ENCODE measurements around the gene SHISA8.

Gene SHISA8

GRCh38 chr22:41933411-41934177 lies 18.7 kb upstream of the SHISA8 start:
- DNase-seq, result no peak

DNA sequence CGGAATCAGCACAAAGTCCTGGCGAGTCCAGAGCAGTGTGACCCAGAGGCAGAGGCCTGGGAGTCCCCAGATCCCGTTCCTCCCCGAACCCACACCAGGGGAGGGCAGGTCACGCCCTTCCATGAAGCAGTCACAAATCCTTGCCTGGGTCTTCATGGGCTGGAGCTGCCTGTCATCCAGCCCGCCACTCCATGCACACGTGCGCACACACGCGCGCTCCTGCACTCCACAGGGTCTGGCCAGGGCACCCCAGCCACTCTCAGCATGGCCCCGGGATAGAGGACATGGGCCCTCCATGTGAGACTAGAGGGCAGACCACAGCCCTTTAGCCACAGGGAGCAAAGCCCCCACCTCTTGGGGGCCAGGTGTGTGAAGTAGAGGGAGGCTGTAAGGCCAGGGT lies 17.5 kb upstream of the SHISA8 start:
- no peak for DNase-seq

DNA sequence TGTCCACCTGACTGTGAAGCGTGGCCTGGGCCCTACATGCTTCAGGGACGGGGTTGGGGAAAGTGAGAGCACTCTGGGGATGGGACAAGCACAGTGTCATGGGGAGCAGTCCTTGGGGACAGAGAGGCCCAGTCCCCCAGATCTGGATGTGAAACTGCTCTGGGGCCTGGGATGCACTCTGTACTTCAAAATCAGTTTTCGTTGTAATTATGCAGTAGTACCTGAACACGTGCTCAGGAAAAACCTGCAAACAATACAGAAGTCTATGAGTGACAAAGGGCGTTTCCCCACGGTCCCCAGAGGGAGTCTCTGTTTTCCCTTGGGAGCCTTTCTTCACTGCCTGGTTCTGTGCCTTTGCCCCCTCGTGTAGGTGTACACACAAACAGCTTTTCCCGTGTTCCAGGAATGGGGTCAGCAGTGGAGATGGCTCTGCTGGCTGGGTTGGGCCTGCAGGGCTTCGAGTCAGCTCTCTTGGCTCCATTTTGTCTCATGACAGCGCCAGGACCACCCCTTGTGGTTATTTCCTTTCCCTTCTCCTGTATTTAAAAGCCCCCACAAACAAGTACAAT lies 16.9 kb upstream of the SHISA8 start:
- no peak for DNase-seq

GRCh38 chr22:41929418-41929810 lies 14.5 kb upstream of the SHISA8 start:
- no peak for DNase-seq

DNA sequence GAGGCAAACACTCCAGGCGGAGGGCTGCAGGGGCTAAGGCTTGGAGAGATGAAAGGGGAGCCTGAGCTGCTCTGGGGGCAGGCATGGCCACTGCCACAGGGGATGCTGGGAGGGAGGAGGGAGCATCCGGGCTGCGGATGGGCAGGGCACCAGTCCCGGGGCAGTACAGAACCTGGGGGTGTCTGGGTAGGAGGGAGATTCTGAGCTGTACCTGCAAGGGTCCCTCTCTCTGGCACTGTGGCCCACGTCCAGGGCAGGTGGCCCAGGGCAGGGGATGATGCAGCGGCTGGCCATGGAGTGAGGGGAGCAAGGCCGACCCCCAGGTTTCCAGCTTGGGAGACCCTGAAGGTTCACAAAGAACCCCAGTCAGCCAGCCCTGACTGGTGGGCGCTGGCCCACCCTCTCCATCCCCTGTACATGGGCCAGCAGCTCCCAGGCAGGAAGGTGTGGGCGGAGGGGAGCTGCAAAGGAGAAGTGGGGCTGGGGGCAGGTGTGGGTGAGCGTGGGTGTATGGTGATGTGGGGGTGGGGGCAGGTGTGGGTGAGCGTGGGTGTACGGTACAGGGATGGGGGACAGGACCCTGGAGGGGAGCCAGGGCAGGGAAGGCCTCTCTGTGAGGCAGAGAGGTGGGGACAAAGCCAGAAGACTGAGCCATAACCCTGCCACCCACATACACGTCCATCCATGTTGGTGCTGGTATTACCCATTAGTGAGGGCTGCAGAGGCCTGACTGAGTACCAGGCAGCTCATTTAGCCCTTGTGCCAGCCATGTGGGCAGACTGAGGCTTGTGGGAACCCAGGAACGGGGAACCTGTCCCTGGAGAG lies 13.9 kb upstream of the SHISA8 start:
- DNase-seq, result no peak

DNA sequence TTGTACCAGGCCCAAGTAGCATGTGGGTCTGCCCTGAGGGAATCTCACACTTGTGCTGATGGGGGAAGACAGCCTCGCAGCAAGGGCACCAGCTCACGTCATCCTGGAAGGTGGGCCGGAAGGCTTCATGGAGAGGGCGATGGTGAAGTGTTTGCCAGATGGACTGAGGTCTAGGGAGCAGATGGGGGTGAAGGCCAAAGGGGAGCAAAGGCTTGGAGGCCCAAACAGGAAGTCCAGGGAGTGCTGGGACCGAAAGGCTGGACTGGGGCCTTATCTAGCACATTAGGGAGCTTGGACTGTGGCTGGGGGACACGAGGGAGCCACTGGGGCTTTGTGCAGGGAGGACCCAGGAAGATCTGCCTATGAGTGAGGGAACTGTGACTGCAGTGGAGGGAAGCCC lies 12.9 kb upstream of the SHISA8 start:
- DNase-seq, result no peak

GRCh38 chr22:41925783-41926460 lies 11.0 kb upstream of the SHISA8 start:
- peak; percentile 27 for DNase-seq

- DNase-seq, result no peak
Measured at GRCh38 chr22:41923595-41924276, 8.9 kb upstream of the SHISA8 start.

GRCh38 chr22:41922940-41923594 lies 8.2 kb upstream of the SHISA8 start:
- DNase-seq, result no peak

DNA sequence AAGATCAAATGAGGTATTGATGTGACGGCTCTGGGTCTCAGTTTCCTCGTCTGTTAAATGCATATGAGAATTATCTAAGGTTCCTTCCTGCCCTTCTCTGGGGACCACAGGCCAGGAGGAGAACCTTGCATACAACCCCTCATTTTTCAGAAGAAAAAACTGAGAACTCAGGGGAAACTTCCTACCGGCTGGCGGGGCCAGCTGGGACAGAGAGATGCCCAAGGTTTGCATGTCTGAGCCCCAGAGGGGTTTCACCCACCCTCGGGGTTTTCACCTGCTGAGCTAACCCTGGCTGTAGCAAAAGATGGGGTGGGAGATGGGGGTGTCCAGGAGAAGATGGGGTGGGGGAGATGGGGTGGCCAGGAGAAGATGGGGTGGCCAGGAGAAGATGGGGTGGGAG lies 7.5 kb upstream of the SHISA8 start:
- DNase-seq, result no peak

GRCh38 chr22:41920271-41920976 lies 5.5 kb upstream of the SHISA8 start:
- DNase-seq, result no peak

DNA sequence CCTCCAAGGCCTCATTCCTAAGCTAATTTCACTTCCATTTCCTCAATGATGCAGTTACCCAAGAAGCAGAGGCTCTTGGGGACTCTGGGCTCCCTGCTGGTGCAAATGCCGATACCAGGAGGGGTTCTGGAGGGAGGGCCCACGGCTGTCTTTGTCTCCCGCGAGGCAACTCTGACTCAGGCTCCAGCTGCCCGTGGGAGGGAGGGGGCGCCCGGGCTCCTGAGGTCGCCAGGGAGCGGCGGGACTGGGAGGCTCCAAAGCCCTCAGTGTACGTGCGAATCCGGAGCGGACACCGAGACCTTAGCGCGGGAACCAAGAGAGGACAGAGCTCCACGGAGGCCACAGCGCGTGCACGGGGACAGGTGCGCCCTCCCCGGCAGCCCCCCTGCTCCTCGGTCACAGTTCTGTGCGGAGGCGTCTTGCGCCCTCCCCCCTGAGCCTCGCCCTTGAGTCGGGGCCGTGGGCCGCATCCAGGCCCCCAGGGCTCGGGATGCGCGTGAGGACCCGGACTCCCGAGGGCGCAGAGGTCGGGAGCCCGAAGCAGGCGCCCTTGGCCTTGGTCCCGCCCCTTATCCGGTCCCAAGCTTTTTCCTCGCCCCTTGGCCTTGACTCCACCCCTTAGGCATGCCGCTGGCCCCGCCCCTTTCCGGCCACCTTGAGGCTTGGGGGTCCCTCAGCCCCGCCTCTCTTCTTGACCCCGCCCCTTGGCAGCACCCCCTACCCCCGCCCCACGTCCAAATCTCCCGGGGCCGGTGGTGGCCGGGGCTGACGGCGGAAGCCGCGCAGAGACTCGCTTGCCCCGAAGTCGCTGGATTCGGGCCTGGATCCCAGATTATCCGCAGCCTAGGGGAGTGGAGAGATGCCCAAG lies 4.7 kb upstream of the SHISA8 start:
- no peak for DNase-seq

DNA sequence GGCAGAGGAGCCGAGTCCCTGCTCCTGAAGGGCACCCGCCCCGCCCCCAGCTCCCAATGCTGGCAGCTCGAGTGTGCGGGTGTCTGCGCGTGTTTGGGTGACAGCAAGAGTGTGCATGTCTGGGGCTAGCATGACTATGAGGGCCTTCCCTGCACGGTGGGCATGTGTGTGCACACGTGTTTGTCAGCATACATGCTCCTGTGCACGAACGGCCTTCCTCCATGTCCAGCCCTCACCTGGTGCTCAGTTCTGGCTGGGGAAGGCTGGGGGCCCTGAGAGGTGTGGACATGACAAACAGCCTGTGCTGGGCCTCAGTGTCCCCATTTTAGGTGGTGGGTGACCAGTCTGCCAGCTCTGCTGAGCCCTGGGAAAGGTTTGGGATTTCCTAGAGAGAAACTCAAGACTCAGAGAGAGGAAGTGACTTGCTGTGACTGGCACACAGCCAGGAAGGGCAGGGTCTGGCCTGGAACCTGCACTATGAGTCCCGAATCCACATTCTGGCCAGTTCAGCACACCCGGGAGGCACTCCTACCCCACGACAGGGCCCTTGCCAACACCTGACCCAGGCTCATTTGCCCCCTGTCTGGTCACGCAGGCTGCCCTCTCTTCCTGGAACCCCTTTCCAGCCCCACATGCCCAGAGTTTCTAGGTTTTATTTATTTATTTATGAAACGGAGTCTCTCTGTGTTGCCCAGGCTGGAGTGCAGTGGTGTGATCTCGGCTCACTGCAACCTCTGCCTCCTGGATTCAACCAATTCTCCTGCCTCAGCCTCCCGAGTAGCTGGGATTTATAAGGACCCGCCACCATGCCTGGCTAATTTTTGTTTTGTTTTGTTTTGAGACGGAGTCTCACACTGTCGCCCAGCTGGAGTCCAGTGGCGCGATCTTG lies 3.3 kb upstream of the SHISA8 start:
- DNase-seq, result peak; percentile 19

- DNase-seq, result peak; percentile 20
Measured at GRCh38 chr22:41917375-41917902, 2.6 kb upstream of the SHISA8 start.

DNA sequence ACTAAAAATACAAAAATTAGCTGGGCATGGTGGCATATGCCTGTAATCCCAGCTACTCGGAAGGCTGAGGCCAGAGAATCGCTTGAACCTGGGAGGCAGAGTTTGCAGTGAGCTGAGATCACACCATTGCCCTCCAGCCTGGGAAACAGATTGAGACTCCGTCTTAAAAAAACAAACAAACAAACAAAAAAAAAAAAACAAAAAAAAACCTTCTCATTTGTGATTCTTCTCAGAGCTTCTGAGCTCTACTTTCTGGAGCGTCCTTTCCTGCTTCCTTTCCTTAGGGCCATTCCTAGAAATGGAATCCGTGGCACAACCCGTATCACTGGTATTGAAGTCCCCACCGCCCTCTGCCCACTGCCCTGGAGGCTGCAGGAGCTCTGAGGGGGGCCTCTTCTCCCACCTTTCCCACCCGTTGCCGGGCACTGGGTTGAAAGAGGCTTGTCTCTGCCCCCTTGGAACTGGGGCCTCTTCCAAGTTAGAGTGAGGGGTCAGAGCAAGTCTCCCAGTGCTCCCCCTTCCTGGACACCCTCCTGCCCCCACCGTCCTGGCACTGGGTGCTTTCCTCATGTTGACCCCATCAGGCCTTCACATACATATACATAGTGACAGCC lies 2.0 kb upstream of the SHISA8 start:
- no peak for DNase-seq

- no peak for DNase-seq
Measured at GRCh38 chr22:41915786-41916493, 1.1 kb upstream of the SHISA8 start.

DNA sequence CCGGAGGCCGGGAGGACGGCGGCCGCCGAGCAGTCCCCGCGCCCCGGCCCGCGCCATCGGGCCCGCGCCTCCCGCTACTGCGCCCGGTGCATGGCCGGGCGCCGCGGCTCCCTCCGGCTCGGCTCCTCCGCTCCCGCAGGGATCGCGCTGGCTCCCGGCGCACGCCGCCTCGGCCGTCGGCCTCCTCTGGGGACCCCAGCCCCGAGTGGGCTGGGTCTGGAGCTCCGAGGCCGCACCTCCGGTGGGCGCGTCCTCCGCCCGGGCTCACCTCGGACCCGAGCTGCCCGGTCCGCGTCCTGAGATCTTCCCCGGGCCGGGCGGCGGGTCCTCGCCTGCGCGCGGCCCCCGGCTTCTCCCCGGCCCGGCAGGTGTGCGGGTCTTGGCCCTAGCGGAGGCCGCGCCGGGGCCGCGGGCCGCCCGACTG lies 251 bp downstream of the SHISA8 start:
- DNase-seq, result no peak

All from DMS79 treated with DMSO at 0.1 percent for 48 hours (cell line).